PC-9 (cell line): Measurements from ENCODE around the gene CHIA. TPM values are rescaled to one million over a fixed set of nuclear protein-coding genes. Genes with fewer than 3 reads are reported as not detected.

Source experiments
- BruUV-seq: library from RNA; stranded (reverse); fragments of 400-500 nt; replicated peaks from 2 replicates; lab custom pipeline; 2021; lab: Mats Ljungman, UMichigan
- CTCF ChIA-PET: fragments of 300-600 bp; sonication (Branson Sonifier 250); formaldehyde crosslinking; loops from one replicate; lab custom pipeline; 2022; ENCODE audit warnings: antibody characterized with exemption; lab: Charles Lee
- POLR2A ChIA-PET: fragments of 300-600 bp; sonication (Branson Sonifier 250); formaldehyde crosslinking; loops from one replicate; lab custom pipeline; 2022; ENCODE audit warnings: antibody characterized with exemption; ENCODE audit not compliant: unreplicated experiment; lab: Charles Lee
- DNase-seq, 2 experiments: peaks; one replicate each; pipeline versions ENCODE4 v3.0.0 to v3.0.0-alpha.2; 2015 to 2022; ENCODE audit warnings: mixed read lengths in 1 of 2
- H2AFZ ChIP-seq: fragments of 200-600 bp; sonication (generic); 2 replicates; pipeline ENCODE4 v1.8.1; 2017; ENCODE audit warnings: antibody characterized with exemption
- H3F3A ChIP-seq: fragments of 200-600 bp; sonication (generic); 2 replicates; pipeline ENCODE4 v1.8.1; 2017; ENCODE audit warnings: antibody characterized with exemption, mild to moderate bottlenecking, low read depth; ENCODE audit not compliant: insufficient read depth
- H3K27ac ChIP-seq: fragments of 200-600 bp; sonication (generic); 2 replicates; pipeline ENCODE4 v1.6.1; 2016; ENCODE audit warnings: mixed run types
- H3K27me3 ChIP-seq: fragments of 200-600 bp; sonication (generic); 2 replicates; pipeline ENCODE4 v1.6.1; 2016; ENCODE audit warnings: low read depth, mixed run types; ENCODE audit not compliant: insufficient read depth
- H3K36me3 ChIP-seq: fragments of 200-600 bp; sonication (generic); 2 replicates; pipeline ENCODE4 v1.6.1; 2016; ENCODE audit warnings: low read depth, mixed run types
- H3K4me1 ChIP-seq: fragments of 200-600 bp; sonication (generic); replicated peaks from 2 replicates; pipeline ENCODE4 v1.6.1; 2016; ENCODE audit warnings: mixed run types; ENCODE audit not compliant: insufficient read depth
- H3K4me2 ChIP-seq: fragments of 200-600 bp; sonication (generic); 2 replicates; pipeline ENCODE4 v1.6.1; 2017; ENCODE audit warnings: mixed run types
- H3K4me3 ChIP-seq: fragments of 200-600 bp; sonication (generic); 2 replicates; pipeline ENCODE4 v1.6.1; 2016; ENCODE audit warnings: mixed run types
- H3K79me2 ChIP-seq: fragments of 200-600 bp; sonication (generic); 2 replicates; pipeline ENCODE4 v1.6.1; 2017; ENCODE audit warnings: low read depth, mixed run types
- H3K9me2 ChIP-seq: fragments of 200-600 bp; sonication (generic); 2 replicates; pipeline ENCODE4 v1.8.1; 2017; ENCODE audit warnings: mild to moderate bottlenecking; ENCODE audit not compliant: insufficient read depth
- H3K9me3 ChIP-seq: fragments of 200-600 bp; sonication (generic); 2 replicates; pipeline ENCODE4 v1.8.1; 2016; ENCODE audit warnings: low read depth; ENCODE audit not compliant: insufficient read depth
- H4K20me1 ChIP-seq: fragments of 200-600 bp; sonication (generic); 2 replicates; pipeline ENCODE4 v1.8.1; 2017; ENCODE audit not compliant: insufficient read depth
- EZH2 ChIP-seq: fragments of 200-600 bp; sonication (generic); IDR thresholded peaks from 2 replicates; pipeline ENCODE4 v1.8.0; 2017; ENCODE audit warnings: antibody characterized with exemption, low read depth
- intact Hi-C: fragments of 100-400 bp; cut with micrococcal nuclease; formaldehyde crosslinking; loops from one replicate; pipeline ENCODE4 v1.10.0; 2022; ENCODE audit not compliant: unreplicated experiment
- total RNA-seq: library from RNA; stranded (reverse); gene quantifications from 2 replicates; pipeline ENCODE4 v1.2.3, GENCODE V29; 2021
- TF ChIP-seq, protein P1 (sequence below): fragments of 200-600 bp; sonication (generic); conservative IDR thresholded peaks from 2 replicates; pipeline ENCODE4 v1.6.1; 2017; ENCODE audit warnings: mixed run types, antibody characterized with exemption, mild to moderate bottlenecking, moderate library complexity

The CHIA gene
- total RNA-seq, 1 experiment from 2014 or later = not detected

DNA sequence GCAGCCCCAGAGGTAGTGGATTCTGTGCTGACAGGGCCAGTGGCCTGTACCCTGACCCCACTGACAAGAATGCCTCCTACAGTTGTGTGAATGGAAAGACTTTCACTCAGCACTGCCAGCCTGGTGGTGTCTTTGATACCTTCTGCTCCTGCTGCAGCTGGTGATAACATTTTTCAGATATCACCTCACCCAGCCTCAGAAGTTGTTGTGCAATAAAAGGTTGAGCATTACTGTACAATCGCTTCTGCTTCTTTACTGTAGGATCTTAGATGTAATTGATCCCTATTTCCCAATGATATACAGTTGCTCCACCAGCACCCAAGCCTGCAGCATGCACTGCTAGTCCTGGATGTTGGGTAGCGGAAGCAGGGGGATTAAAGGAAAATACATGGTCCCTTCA is 4.8 kb upstream of the CHIA start:
- ChIA-PET CTCF (no interaction called here), POLR2A (no interaction called here)
- intact Hi-C loops = no loop called here
- H3K4me2 ChIP-seq = no peak overlapping the region
- DNase-seq = peak in 1 of 2 experiments; percentile 64
- H3F3A ChIP-seq = no peaks in the 10 kb centered on the region
- no peaks in the 10 kb centered on the region for H4K20me1 ChIP-seq
- H3K79me2 ChIP-seq = no peaks in the 10 kb centered on the region
- BruUV-seq = no TSS peak
- H3K9me3 ChIP-seq = no peaks in the 10 kb centered on the region
- no peaks in the 10 kb centered on the region for H3K9me2 ChIP-seq
- H3K27ac ChIP-seq = no peak overlapping the region
- H2AFZ ChIP-seq = no peak overlapping the region
- H3K36me3 ChIP-seq = no peaks in the 10 kb centered on the region
- TF ChIP-seq, protein P1, sequence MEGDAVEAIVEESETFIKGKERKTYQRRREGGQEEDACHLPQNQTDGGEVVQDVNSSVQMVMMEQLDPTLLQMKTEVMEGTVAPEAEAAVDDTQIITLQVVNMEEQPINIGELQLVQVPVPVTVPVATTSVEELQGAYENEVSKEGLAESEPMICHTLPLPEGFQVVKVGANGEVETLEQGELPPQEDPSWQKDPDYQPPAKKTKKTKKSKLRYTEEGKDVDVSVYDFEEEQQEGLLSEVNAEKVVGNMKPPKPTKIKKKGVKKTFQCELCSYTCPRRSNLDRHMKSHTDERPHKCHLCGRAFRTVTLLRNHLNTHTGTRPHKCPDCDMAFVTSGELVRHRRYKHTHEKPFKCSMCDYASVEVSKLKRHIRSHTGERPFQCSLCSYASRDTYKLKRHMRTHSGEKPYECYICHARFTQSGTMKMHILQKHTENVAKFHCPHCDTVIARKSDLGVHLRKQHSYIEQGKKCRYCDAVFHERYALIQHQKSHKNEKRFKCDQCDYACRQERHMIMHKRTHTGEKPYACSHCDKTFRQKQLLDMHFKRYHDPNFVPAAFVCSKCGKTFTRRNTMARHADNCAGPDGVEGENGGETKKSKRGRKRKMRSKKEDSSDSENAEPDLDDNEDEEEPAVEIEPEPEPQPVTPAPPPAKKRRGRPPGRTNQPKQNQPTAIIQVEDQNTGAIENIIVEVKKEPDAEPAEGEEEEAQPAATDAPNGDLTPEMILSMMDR = no peak
- TF ChIP-seq EZH2 = no peak
- H3K4me1 ChIP-seq = peaks cover 10% of the 10 kb centered on the region; the same call in 1 of the 2 replicates
- H3K27me3 ChIP-seq = no peaks in the 10 kb centered on the region
- H3K4me3 ChIP-seq = no peak overlapping the region

DNA sequence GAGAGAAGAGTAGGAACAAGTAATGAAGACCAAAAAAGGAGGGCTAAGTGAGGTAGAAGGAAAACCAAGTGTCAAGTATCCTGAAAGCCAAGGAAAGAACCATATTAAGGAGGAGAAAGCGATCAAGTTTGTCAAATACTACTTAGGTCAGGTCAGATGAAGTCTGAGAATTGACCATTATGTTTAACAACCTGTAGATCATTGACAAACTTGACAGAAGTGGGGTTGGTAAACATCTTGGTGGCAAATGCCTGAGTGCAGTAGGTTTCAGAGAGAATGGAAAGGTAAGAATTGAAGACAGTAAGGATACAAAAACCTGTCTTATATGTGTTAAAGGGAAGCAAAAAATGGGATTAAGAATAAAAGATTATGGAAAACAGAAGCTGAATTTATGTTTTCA is 3.7 kb upstream of the CHIA start:
- intact Hi-C loops = no loop called here
- BruUV-seq = no TSS peak

DNA sequence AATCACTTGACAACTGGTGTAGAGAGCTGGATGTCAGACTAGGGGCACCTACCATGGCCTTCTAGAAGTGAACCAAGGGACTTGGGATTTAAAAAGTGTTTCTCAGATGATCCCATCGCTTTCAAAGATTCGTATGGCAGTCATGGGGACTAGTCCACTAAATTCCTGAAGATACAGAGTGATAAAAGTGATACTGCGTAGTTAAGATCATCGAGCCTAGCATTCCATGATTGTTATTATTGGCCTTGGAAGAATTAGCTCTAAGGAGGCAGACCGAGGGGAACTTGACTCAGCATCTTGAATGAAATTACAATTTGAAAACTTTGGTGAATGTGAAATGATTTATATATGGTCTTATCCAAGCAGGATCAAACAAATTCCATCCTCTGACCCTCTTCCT is 1.3 kb upstream of the CHIA start:
- peaks cover 3% of the 10 kb centered on the region; the same call in 1 of the 2 replicates for H3K9me3 ChIP-seq

More for the DNA sequence above, 3.7 kb upstream of the CHIA start:
- Histone ChIP-seq H3K9me3 (no peaks in the 10 kb centered on the region), H3K4me2 (no peak overlapping the region), H3K79me2 (no peaks in the 10 kb centered on the region), H3K27me3 (no peaks in the 10 kb centered on the region), H2AFZ (no peak overlapping the region), H3K4me1 (peaks cover 10% of the 10 kb centered on the region; the same call in 1 of the 2 replicates), H3F3A (no peaks in the 10 kb centered on the region), H3K27ac (no peak overlapping the region), H3K4me3 (no peak overlapping the region), H4K20me1 (no peaks in the 10 kb centered on the region), H3K36me3 (no peaks in the 10 kb centered on the region), H3K9me2 (no peaks in the 10 kb centered on the region)
- ChIA-PET CTCF (no interaction called here), POLR2A (no interaction called here)
- no peak for DNase-seq
- TF ChIP-seq EZH2 = no peak
- TF ChIP-seq, protein P1 = no peak

More for the DNA sequence above, 1.3 kb upstream of the CHIA start:
- intact Hi-C loops = no loop called here
- H3K4me2 ChIP-seq = no peak overlapping the region
- no peak overlapping the region for H2AFZ ChIP-seq
- H3K27ac ChIP-seq = no peak overlapping the region
- H3K79me2 ChIP-seq = no peaks in the 10 kb centered on the region
- no peak overlapping the region for H3K4me3 ChIP-seq
- POLR2A ChIA-PET = no interaction called here
- H3F3A ChIP-seq = no peaks in the 10 kb centered on the region
- no peaks in the 10 kb centered on the region for H3K36me3 ChIP-seq
- H3K27me3 ChIP-seq = no peaks in the 10 kb centered on the region
- H4K20me1 ChIP-seq = no peaks in the 10 kb centered on the region
- BruUV-seq = no TSS peak
- TF ChIP-seq EZH2 = no peak
- TF ChIP-seq, protein P1 = no peak
- no peaks in the 10 kb centered on the region for H3K9me2 ChIP-seq
- no peak for DNase-seq
- CTCF ChIA-PET = interaction anchor here (0.6 kb wide), 1 partner anchor 183 kb away, joined by 3 read pairs; no protein-coding TSS in a partner anchor
- peaks cover 10% of the 10 kb centered on the region; the same call in 1 of the 2 replicates for H3K4me1 ChIP-seq
